GM18517 (cell line): Measurements from ENCODE around the gene DENND6B.
"Not testable (repeated sequence)": the region's sequence is repeated elsewhere in the genome, so short reads cannot be mapped to it uniquely, and the experiment has no call there.

Experiments
- ATAC-seq: cut with Tn5 transposase; IDR thresholded peaks from one replicate; pipeline ENCODE4 v1.9.1; 2021; ENCODE audit warnings: mild to moderate bottlenecking, moderate library complexity; ENCODE audit not compliant: unreplicated experiment

DENND6B gene

DNA sequence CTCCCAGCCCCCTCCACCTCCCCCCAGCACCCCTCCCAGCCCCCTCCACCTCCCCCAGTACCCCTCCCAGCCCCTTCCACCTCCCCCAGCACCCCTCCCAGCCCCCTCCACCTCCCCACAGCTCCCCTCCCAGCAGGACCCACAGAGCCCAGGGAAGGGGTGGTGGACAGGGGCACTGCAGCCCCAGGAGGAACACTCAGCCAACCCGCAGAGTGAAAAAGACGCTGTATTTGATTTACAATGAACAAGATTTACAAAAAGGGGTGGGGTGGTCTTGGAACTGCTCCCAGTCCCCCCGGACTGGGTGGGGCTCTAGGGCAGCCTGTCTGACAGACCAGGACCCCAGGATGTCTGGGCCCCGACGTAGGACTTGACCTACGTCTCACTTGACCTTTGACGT is 52.0 kb downstream of the DENND6B start:
- ATAC-seq = no peak

DNA sequence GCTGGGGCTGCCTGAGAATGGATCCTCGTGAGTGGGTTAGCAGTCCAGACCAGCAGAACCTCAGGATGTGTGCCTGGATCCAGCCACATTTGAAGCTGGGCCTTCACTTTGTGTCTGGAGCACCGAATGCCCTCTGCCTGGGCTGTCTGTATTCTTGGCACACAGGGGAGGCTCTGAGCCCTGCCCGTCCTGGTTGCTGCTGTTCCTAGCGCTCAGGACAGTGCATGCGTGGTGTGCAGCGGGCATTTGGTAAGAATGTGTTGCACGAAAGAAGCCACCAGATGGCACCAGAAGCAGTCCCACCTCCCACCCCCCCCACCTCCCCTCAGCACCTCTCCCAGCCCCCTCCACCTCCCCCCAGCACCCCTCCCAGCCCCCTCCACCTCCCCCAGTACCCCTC is 52.5 kb downstream of the DENND6B start:
- no peak for ATAC-seq

DNA sequence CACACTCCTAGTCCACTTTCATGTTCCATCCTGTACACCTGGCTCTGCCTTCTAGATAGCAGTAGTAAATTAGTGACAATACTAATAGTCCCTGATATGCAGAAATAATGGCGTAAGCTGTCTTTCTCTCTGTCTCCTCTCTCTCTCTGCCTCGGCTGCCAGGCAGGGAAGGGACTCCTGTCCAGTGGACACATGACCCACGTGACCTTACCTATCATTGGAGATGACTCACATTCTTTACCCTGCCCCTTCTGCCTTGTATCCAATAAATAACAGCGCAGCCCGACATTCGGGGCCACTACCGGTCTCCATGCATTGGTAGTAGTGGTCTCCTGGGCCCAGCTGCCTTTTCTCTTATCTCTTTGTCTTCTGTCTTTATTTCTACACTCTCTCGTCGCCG is 53.0 kb downstream of the DENND6B start:
- not testable (repeated sequence) for ATAC-seq

DNA sequence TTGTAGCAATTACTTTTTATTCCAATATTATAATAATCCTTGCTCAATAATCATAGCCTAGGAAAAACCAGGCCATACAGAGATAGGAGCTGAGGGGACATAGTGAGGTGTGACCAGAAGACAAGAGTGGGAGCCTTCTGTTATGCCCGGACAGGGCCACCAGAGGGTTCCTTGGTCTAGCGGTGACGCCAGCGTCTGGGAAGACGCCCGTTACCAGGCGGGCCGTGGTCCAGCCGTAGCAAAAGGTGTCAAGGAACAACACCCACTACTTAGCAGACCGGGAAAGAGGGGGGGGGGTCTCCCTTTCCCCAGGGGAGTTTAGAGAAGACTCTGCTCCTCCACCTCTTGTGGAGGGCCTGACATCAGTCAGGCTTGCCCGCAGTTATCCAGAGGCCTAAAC is 53.5 kb downstream of the DENND6B start:
- ATAC-seq = not testable (repeated sequence)

DNA sequence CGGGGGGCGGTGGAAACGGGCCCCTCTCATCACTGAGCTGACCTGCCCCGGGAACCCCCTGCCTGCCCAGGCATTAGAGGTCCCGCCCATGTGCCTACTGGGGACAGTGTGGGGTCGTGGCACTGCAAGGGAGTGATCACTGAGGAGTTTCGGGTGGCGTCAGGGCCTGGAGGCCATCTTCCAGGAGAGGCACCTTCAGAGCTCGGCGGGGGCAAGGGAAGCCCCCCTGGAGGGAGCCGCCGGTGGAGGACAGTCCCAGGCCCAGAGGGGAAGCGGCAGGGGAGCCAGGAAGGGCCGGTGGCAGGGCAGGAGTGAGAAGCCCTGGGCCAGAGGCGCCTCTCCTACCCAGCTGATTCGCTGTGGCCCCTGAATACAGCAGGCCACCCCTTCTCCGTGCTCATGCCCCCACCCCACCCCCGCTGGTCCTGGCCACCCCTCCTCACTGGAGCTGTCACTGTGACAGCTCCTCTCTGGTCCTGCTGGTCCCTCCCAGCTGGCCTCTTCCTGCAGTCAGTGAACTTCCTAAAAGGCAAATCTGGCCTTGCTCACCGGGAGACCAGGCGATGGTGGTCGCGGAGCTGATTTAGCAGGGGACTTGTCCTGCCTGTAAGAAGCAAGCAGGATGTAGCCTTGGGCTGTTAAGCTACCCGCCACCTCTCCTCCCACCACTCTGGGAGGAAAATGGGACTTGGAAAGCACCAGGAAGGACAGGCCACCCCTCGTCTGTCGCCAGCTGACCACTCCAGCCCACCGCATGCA is 54.6 kb downstream of the DENND6B start:
- ATAC-seq = no peak

DNA sequence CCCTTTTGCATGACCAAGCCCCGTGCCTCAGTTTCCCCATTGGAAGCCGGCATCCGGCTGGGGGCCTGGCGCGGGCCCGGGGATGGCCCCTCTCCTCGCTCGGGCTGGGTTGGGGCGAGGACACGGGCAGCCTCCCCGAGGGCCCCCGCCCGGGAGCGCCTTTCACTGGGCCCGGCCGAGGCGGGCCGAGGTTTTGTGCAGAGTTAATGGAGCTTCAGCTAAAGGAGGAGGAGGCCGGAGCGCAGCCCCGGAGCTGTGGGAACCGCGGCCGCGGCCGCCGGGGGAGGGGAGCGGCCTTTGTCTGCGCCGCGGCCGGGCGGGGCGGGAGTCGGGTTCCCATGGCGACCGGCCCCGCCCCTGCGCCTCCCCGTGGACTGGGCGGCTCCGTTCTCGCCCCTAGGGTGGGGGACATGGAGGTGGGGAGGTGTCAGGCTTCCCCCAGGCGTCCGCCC is 55.3 kb downstream of the DENND6B start:
- no peak for ATAC-seq

DNA sequence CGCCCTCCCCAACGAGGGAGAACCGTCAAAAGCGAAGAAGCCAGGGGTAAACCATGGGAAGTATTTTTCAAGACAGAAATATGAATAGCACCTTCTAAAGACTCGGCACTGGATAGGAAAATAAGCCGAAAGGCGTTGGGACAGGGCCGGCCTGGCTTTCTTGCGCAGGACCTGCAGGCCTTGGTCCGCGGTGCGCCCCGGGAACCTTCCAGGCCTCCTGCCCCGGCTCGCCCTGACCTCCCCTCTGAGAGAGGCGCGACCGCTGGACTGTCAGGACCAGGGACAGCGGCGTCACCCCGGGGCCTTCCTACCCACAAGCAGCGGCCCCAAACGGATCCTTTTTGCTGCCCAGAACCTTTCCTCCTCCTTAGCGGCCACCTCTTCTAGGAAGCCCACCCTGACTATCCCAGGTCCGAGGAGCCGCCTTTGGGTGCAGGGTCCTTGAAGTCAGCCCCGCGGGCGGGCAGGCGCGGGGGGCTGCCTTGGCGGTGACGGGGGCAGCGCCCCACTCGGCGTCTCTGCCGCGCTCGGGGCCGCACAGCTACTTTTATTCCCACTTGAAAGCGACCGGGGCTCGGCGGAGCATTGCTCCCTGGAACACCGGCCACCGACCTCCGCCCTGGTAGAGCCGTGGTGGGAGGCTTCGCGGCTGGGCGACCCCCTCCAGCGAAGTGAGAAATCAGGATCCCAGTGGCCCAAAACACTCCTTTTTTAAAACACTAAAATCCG is 56.0 kb downstream of the DENND6B start:
- no peak for ATAC-seq

DNA sequence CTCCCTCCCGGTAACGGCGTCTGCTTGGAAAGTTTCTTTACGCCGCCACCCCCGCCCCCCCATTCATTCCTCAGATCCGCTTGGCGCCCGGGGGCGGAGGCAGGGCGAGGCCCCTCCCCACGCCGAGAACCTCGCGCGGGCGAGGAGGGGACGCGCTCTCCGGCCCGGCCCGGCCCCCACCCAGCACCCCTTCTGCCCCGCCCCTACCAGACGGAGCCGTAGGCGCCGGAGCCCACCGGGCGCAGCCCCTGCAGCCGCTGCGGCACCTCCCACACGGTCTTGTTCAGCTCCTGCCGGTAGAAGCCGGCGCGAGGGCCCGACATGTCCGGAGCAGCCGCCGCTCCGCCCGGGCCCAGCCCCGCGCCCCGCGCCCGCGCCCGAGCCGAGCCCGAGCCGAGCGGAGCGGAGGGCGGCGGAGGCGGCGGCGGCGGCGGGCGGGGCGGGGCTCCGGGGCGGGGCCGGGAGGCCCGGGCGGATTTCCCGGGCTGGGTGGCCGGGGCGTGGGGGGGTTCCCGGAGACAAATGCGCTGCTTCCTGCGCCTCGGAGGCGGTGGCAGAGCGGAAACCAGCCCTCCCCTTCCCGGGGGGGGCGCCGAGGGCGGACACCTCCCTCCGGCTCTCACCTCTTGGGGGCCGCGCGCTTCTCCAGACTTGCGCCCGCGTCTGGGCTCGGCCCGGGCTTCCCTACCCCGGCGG is 56.7 kb downstream of the DENND6B start, which contains the start of gene MAPK11:
Gene MAPK11 (minus strand): TSS at position 411 of the 696 bp plus-strand sequence. CDS start 88 bp downstream, at position 323.
- ATAC-seq = no peak

DNA sequence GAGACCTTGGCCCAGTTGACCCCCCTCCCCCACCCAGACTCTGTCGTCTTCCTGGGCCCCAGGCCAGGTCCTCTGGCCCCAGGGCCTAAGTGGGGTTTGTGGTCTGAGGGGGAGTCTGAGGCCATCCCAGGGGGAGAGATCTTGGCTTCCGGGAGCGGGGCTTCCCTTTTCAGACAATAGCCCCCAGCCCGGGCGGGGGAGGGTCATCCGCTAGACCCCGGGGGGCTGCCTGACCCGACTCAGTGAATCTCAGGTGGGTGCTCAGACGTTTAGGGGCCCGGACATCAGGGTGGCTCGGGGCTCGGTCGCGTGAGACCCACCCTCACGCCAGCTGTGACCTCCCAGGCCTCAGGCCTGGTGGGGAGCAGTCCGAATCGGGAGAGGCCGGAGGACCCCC is 57.2 kb downstream of the DENND6B start:
- no peak for ATAC-seq

DNA sequence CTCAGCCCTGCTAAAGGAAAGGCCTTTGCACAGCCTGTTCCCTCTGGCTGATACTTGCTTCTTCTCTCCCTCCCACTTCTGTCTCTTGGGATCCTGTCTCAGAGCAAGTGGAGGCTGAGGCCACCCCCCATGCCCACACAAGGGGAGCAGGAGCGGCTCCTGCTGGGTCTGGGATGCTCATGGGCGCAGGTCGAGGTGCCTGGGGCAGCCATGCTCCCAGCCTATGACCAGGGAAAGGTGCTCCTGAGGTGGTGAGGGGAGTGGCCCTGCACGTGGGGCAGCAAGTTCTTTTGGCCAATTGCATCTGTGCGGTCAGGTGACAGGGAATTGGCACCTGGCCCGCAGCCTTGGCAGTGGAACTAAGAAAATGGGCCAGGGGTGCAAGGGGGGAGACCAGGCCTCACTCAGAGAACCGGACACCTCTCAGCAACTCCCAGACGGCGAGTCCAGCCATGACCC is 58.1 kb downstream of the DENND6B start:
- no peak for ATAC-seq

DNA sequence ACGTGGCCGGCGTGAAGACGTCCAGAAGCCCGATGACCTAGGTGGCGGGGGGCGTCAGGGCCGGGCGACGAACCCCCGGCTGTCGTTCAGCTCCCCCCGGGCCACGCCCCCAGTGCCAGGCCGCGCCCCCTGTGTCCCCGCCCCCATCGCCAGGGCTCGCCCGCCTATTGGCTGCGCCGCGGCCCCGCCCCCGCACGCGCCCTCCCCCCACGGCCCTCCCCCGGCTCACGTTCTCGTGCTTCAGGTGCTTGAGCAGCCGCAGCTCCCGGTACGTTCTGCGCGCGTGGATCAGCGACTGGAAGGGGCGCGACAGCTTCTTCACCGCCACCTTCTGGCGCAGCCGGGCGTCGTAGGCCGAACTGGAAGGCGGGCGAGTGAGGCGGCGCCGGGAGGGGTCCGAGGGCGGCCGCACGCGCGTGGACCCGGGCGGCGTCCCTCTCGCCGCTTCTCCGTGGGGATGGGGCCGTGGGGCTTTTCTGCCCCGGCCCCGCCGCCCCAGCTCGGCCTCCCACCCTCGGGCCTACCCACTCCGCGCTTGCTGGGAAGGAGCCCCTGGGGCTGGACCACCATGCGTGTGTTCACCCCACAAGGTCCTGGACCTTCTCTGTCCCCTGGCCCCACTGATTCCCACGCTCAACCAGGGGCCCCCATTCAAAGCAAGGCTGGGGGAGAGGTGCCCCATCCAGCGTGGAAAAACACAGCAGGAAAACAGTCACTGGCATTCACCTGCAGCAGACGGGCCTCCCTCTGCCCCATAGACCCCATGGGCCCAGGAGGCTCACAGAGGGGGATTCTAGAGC is 59.0 kb downstream of the DENND6B start:
- no peak for ATAC-seq

DNA sequence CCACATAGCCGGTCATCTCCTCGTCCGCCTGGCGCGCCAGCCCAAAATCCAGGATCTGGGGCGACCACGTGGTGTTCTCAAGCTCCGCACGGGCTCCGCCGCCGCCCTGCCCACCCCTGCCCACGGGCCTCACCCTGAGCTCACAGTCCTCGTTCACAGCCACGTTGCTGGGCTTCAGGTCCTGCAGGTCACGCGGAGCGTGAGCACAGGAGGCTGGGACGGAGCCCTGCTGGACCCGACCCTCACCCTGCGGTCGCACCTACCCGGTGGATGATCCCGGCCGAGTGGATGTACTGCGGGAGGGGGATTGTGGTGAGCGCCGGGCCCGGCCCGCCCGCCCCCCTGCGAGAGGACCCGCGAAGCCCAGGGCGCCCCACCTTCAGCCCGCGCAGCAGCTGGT is 59.8 kb downstream of the DENND6B start:
- ATAC-seq = no peak

DNA sequence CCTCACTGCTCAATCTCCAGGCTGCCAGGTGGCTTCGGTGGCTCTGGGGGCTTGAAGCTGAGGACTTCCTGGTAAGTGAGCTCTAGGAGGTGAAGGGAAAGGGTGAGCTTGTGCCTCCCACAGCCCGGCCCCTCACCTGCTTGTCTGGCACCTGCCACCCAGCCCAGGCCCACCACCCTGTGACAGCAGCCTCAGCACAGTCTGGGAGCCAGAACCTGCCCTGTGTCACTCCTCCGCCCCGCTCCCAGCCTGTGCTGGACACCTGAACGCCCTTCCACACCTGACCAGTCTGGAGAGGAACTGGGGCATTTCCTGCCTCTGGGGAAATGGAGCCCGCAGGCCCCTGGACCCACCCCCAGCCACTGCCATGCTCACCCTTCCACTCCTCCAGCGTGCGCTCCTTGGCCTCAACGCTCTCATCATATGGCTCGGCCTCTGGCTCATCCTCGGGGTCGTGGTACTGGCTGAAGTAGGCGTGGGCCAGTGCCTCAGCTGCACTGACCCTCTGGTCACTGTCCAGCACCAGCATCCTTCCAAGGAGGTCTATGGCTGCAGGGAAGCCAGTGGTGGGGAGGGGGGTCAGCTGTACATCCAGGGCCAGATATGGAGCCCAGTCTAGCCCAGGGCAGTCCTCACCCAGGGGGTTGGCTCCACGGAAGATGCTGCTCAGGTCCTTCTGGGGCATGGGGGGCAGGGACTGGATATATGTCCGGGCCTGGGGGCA is 61.7 kb downstream of the DENND6B start:
- no peak for ATAC-seq

DNA sequence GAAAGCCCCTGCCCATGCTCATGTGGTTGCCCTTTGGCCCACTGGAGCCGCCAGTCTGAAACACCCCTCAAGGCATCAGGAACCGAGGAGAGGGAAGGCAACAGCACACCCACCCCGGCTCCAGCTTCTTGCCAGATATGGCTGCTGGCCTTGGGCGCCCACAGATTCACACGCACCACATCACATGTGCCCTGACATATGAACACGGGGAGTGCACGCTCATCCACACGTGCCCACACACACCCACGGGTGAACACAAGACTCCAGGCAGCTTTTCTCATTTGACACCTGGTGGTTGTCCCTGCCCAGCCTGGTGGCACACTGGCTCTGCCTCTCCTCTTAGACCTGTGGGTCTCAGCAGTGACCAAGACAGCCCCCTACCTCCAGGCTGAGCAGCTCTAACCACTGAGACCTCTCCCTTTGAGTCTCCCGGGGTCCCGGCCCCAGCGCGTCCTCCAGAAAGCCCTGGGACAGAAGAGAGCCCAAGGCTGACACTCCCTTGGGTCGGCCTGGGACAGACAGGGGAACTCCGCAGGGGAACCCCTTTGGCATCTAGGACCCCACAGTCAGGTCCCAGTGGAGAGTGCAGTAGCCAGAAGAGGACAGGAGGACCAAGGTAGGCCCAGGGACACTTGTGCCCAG is 62.6 kb downstream of the DENND6B start:
- ATAC-seq = no peak

DNA sequence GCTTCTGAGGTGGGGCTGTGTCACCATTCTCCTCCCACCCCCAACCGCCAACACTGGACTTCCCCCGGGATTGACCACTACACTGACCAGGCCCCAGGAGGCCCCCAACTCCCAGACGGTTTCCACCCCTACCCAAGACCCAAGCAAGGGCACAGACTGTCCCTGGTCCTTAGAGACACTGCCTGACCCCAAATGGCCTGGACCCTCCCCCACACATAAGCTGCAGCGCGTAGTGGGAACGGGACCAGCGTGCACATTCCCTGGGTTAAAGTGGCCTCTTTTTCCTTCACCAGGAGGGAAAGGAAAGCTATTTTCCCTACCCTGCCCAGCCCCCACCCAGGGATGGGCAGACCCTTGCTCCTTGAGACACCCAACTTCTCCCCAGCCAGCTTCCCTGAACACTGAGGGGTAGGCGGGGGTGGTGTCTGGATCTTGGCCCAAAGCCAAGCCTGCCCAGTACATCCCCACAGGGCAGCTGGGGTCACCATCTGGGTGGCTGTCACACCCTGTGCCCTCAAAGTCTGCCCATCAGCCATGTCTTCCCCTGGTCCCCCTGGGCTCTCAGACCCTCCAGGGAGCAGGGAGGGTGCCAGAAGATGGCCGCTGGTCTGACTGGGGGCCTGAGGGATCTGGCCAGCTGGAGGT is 63.7 kb downstream of the DENND6B start:
- no peak for ATAC-seq

DNA sequence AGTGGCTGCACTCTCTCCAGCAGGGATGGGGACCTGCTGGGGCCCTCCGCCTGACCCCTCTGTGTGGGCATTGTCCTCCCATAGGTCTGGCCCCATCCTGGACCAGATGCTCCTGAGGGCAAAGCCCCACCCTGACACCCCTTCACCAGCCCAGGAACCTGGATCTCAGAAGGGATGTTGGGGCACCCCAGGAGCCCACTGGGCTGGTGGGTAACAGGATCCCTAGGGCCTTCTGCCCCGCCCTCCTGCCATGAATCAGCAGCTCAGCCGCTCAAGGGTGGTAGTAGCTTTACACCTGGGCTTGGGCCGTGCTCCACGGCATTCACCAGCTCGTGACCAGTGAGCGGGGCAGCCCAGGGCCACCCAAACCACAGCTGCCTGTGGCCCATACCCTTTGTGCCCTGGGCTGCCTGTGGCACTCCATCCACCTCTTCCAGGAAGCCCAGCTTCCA is 64.3 kb downstream of the DENND6B start:
- no peak for ATAC-seq

DNA sequence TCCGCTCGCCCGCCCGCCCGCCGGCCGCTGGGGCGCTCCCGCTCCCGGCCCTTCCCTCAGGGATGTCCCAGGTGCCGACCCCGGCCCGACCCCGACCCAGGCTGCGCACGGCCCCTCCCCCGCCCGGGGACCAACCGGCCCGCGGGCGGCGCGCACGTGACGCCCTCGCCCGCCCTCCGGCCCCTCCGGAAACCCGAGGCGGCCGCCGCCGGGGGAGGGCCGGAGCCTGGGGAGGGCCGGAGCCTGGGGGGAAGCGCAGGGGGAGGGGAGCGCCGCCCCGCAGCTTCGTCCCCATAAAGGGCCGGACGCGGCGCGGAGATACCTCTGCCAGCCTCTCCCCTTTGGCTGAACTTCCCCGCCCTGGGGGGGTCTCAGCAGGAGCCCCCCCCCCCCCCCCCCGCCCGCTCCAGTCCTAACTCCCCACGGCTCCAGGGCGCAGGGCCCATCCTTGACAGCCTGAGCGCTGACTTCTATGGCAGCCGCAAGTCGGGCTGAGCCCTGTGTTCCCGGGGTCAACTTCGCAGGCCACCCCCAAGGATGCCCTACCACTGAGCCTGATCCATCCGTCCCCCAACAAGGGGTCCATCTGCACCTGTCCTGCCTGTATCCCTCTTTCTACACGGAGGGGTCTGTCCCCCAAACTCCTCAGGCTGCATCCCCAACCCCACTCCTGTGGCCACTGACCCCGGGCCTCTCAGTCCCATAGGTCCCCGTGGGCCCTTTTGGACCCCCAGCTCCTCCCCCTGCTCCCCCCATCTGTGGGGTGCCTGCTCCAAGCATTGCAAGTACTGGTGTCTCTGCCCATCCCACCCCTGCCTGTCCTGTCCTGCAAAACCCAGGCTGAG is 65.0 kb downstream of the DENND6B start, which contains the start of gene MAPK12:
Gene MAPK12 (minus strand): TSS at position 69 of the 845 bp plus-strand sequence. CDS start 174 bp downstream, outside the sequence.
- ATAC-seq = no peak
